Measurements from ENCODE around the gene CCDC169.

GRCh38 chr13:36310417-36311108 lies 12.9 kb upstream of the CCDC169 start:
- TF ChIP-seq RAD21 (IDR thresholded peaks at IDR 0.05; ENCODE audit: low read depth) (no peak), YY1 (IDR thresholded peaks at IDR 0.05; ENCODE audit: extremely low read depth, insufficient replicate concordance, low read depth, low read length) (no peak), POLR2AphosphoS5 (IDR thresholded peaks at IDR 0.05; ENCODE audit: low read depth, low read length) (no peak), CTCF (IDR thresholded peaks at IDR 0.05 in 2 of 3, conservative IDR thresholded peaks at IDR 0.05 in 1 of 3; ENCODE audit: borderline replicate concordance in 1 of 3, insufficient read depth in 1 of 3, low read depth in 2 of 3, low read length in 2 of 3) (no peak), ZNF274 (IDR thresholded peaks at IDR 0.05; ENCODE audit: low read depth, low read length) (no peak), POLR2A (IDR thresholded peaks at IDR 0.05; ENCODE audit: borderline replicate concordance, extremely low read depth, insufficient read depth, insufficient read length) (no peak), EZH2 (IDR thresholded peaks at IDR 0.05) (no peak), JUND (IDR thresholded peaks at IDR 0.05) (no peak), EZH2phosphoT487 (IDR thresholded peaks at IDR 0.05; ENCODE audit: borderline replicate concordance) (no peak), SP1 (IDR thresholded peaks at IDR 0.05; ENCODE audit: low read depth) (no peak), ZFX (IDR thresholded peaks at IDR 0.05) (no peak)
